Endothelial cell of umbilical vein (primary cell): ENCODE data around the gene RPL39L. TPM values are rescaled to one million over a fixed set of nuclear protein-coding genes. Genes with fewer than 3 reads are reported as not detected.

Experiments
- BruUV-seq: library from RNA; stranded (reverse); fragments of 400-500 nt; replicated peaks from 2 replicates; lab custom pipeline; 2021; lab: Mats Ljungman, UMichigan
- CTCF ChIA-PET: fragments of 300-600, 350-600 bp; sonication (Branson Sonifier 250); formaldehyde crosslinking; loops from one replicate; lab custom pipeline; 2021; ENCODE audit warnings: antibody characterized with exemption, inconsistent platforms; lab: Charles Lee
- POLR2A ChIA-PET: fragments of 300-600, 350-600 bp; sonication (Branson Sonifier 250); formaldehyde crosslinking; loops from one replicate; lab custom pipeline; 2021; ENCODE audit warnings: antibody characterized with exemption, inconsistent platforms; lab: Charles Lee
- DNase-seq: peaks from one replicate; pipeline ENCODE4 v3.0.0-alpha.2; 2011; ENCODE audit warnings: low read depth, low spot score
- FAIRE-seq: peaks from 2 replicates; lab custom pipeline; 2011; peaks lifted over from hg19 to GRCh38; lab: Jason Lieb, UNC
- H2AFZ ChIP-seq: 2 replicates; pipeline ENCODE4 v1.6.0; 2012; ENCODE audit warnings: low read depth, low read length, control low read depth, inconsistent platforms
- H3K27ac ChIP-seq: 2 replicates; pipeline ENCODE4 v1.5.1; 2011; ENCODE audit warnings: low read depth, mild to moderate bottlenecking, control low read depth, low read length, moderate library complexity; ENCODE audit not compliant: insufficient read depth
- H3K27me3 ChIP-seq, 2 experiments: 2 replicates each; pipeline versions ENCODE4 v1.6.0 to v1.6.1; 2011; ENCODE audit warnings: low read length in 2 of 2, mixed read lengths in 1 of 2; ENCODE audit not compliant: control insufficient read depth in 2 of 2, insufficient read depth in 2 of 2
- H3K36me3 ChIP-seq, 2 experiments: 2 replicates in 1 of 2; 3 replicates in 1 of 2; pipeline ENCODE4 v1.5.1; 2011; ENCODE audit warnings: low read length in 2 of 2, mild to moderate bottlenecking in 1 of 2, moderate library complexity in 1 of 2; ENCODE audit not compliant: control insufficient read depth in 2 of 2, insufficient read depth in 2 of 2; ENCODE audit errors: extremely low read depth in 1 of 2
- H3K4me1 ChIP-seq: 3 replicates; pipeline ENCODE4 v1.5.1; 2011; ENCODE audit warnings: mild to moderate bottlenecking, low read length; ENCODE audit not compliant: control insufficient read depth, insufficient read depth; ENCODE audit errors: extremely low read depth
- H3K4me2 ChIP-seq: 2 replicates; pipeline ENCODE4 v1.6.1; 2011; ENCODE audit warnings: low read length, control low read depth, mixed read lengths; ENCODE audit not compliant: insufficient read depth
- H3K4me3 ChIP-seq, 3 experiments: fragments of 200-600 bp in 1 of 3; sonication (generic), shearing (Covaris generic) in 1 of 3; replicated peaks in 1 of 3; 2 replicates each; pipeline ENCODE4 v1.5.1; 2011 to 2016; ENCODE audit warnings: control low read depth in 3 of 3, low read length in 3 of 3, mild to moderate bottlenecking in 2 of 3, inconsistent platforms in 1 of 3, low read depth in 1 of 3, moderate library complexity in 1 of 3; ENCODE audit not compliant: insufficient read depth in 1 of 3
- H3K79me2 ChIP-seq: 2 replicates; pipeline ENCODE4 v1.6.0; 2012; ENCODE audit warnings: low read length, inconsistent platforms; ENCODE audit not compliant: control insufficient read depth, insufficient read depth
- H3K9ac ChIP-seq: replicated peaks from 2 replicates; pipeline ENCODE3; 2011; ENCODE audit warnings: low read length, control low read depth; ENCODE audit not compliant: insufficient read depth; ENCODE audit errors: extremely low read depth
- H3K9me1 ChIP-seq: replicated peaks from 3 replicates; pipeline ENCODE4 v1.6.0; 2011; ENCODE audit warnings: mild to moderate bottlenecking, low read length; ENCODE audit not compliant: control insufficient read depth, insufficient read depth; ENCODE audit errors: extremely low read depth
- H3K9me3 ChIP-seq: replicated peaks from 2 replicates; pipeline ENCODE4 v1.5.1; 2012; ENCODE audit warnings: low read length, inconsistent platforms; ENCODE audit not compliant: control insufficient read depth, insufficient read depth
- H4K20me1 ChIP-seq: replicated peaks from 2 replicates; pipeline ENCODE3; 2011; ENCODE audit warnings: mild to moderate bottlenecking, low read length; ENCODE audit not compliant: control insufficient read depth, insufficient read depth; ENCODE audit errors: extremely low read depth
- MYC ChIP-seq: IDR thresholded peaks from one replicate; pipeline ENCODE4 v1.6.1; 2011; ENCODE audit warnings: mild to moderate bottlenecking, low read depth, low read length
- dilution Hi-C: fragments of 300-500 bp; cut with MboI; formaldehyde crosslinking; loops from one replicate; pipeline ENCODE4 v1.15.0; 2019; ENCODE audit warnings: low sequenced_read_pairs; ENCODE audit not compliant: extremely low pct_ligation_motif_present
- intact Hi-C: fragments of 100-400 bp; cut with micrococcal nuclease; formaldehyde crosslinking; loops from one replicate; pipeline ENCODE4 v1.10.0; 2022
- polyA plus RNA-seq, 4 experiments: library from polyadenylated mRNA; depleted of rRNA in 3 of 4; stranded (reverse) in 3 of 4; unstranded in 1 of 4; fragments of >200 nt; gene quantifications; 2 replicates each; pipeline versions ENCODE4 v1.2.1 to v1.2.3, GENCODE V29; 2011 to 2012; ENCODE audit warnings: missing spikeins in 1 of 4
- total RNA-seq: library from RNA; stranded (reverse); gene quantifications from 2 replicates; pipeline ENCODE4 v1.2.3, GENCODE V29; 2021
- TF ChIP-seq, protein P1 (sequence below), 2 donors: IDR thresholded peaks; 1 replicate in 1 of 2; 2 replicates in 1 of 2; pipeline ENCODE4 v1.5.1; 2011; ENCODE audit warnings: low read length in 2 of 2, mild to moderate bottlenecking in 2 of 2, moderate library complexity in 2 of 2, control low read depth in 1 of 2, inconsistent platforms in 1 of 2, low read depth in 1 of 2; ENCODE audit not compliant: insufficient read depth in 1 of 2; ENCODE audit errors: extremely low read depth in 1 of 2
- TF ChIP-seq, protein P2 (sequence below): IDR thresholded peaks from 2 replicates; pipeline ENCODE4 v1.6.1; 2011; ENCODE audit not compliant: insufficient read depth, insufficient read length

The RPL39L gene
- total and polyA plus RNA-seq, 2 donors (not counting 3 experiments of a cell fraction or from before 2014, with no cell fraction given): 14.3 to 22.3 TPM

DNA sequence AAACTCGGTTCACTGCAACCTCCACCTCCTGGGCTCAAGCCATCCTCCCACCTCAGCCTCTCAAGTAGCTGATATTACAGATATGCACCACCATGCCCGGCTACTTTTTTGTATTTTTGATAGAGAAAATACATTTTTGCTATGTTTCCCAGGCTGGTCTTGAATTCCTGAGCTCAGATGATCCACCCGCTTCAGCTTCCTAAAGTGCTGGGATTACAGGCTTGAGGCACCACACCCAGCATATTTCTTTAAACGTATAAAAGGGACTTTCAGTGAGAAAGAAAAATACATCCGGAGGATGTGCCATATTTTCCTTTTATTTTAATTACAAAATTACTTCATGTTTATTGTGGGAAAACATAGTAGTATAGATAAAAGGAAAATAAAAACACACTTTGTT lies 55.2 kb downstream of the RPL39L start:
- BruUV-seq: no TSS peak
- Histone ChIP-seq H3K9me1 (no peaks in the 10 kb centered on the region), H3K4me1 (peaks cover 14% of the 10 kb centered on the region), H3K36me3 (peaks cover 0 to under 1% of the 10 kb centered on the region in 2 experiments), H3K27ac (no peak overlapping the region), H3K4me3 (peak overlapping the region in 1 of 3 experiments; percentile 23), H3K4me2 (peak overlapping the region; percentile 62), H3K27me3 (no peaks in the 10 kb centered on the region), H2AFZ (peak overlapping the region; percentile 51), H3K9ac (no peak overlapping the region), H3K9me3 (no peaks in the 10 kb centered on the region), H3K79me2 (no peaks in the 10 kb centered on the region), H4K20me1 (no peaks in the 10 kb centered on the region)
- dilution Hi-C loops: no loop called here
- intact Hi-C loops: loop anchor here (2.0 to 10.0 kb wide), 2 partner anchors 43 to 979 kb away; partner anchors contain the start of gene ETV5
- FAIRE-seq (peak; percentile 24), DNase-seq (peak; percentile 27)
- POLR2A ChIA-PET: interaction anchor here (0.6 kb wide), 1 partner anchor 136 kb away, joined by 3 read pairs; no protein-coding TSS in a partner anchor
- TF ChIP-seq, protein P1, sequence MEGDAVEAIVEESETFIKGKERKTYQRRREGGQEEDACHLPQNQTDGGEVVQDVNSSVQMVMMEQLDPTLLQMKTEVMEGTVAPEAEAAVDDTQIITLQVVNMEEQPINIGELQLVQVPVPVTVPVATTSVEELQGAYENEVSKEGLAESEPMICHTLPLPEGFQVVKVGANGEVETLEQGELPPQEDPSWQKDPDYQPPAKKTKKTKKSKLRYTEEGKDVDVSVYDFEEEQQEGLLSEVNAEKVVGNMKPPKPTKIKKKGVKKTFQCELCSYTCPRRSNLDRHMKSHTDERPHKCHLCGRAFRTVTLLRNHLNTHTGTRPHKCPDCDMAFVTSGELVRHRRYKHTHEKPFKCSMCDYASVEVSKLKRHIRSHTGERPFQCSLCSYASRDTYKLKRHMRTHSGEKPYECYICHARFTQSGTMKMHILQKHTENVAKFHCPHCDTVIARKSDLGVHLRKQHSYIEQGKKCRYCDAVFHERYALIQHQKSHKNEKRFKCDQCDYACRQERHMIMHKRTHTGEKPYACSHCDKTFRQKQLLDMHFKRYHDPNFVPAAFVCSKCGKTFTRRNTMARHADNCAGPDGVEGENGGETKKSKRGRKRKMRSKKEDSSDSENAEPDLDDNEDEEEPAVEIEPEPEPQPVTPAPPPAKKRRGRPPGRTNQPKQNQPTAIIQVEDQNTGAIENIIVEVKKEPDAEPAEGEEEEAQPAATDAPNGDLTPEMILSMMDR (IDR thresholded peaks at IDR 0.05; ENCODE audit: extremely low read depth in 1 of 2, insufficient read depth in 1 of 2, low read depth in 1 of 2, low read length in 2 of 2): no peak
- no peak for TF ChIP-seq MYC
- TF ChIP-seq, protein P2, sequence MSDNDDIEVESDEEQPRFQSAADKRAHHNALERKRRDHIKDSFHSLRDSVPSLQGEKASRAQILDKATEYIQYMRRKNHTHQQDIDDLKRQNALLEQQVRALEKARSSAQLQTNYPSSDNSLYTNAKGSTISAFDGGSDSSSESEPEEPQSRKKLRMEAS: no peak
- CTCF ChIA-PET: interaction anchor here (0.9 to 2.3 kb wide), 9 partner anchors 10 to 235 kb away, joined by 3 to 17 read pairs (median 4); partner anchors contain the start of gene RPL39L
